GDM1 (cell line): ENCODE results near the gene PXDN.
"Not testable (repeated sequence)": the region's sequence is repeated elsewhere in the genome, so short reads cannot be mapped to it uniquely, and the experiment has no call there.

ENCODE experiments used
- DNase-seq: peaks from one replicate; lab custom pipeline; 2025; lab: John Stamatoyannopoulos, UW

Gene PXDN

GRCh38 chr2:1741851-1742250 lies 2.5 kb downstream of the PXDN start:
- no peak for DNase-seq

DNA sequence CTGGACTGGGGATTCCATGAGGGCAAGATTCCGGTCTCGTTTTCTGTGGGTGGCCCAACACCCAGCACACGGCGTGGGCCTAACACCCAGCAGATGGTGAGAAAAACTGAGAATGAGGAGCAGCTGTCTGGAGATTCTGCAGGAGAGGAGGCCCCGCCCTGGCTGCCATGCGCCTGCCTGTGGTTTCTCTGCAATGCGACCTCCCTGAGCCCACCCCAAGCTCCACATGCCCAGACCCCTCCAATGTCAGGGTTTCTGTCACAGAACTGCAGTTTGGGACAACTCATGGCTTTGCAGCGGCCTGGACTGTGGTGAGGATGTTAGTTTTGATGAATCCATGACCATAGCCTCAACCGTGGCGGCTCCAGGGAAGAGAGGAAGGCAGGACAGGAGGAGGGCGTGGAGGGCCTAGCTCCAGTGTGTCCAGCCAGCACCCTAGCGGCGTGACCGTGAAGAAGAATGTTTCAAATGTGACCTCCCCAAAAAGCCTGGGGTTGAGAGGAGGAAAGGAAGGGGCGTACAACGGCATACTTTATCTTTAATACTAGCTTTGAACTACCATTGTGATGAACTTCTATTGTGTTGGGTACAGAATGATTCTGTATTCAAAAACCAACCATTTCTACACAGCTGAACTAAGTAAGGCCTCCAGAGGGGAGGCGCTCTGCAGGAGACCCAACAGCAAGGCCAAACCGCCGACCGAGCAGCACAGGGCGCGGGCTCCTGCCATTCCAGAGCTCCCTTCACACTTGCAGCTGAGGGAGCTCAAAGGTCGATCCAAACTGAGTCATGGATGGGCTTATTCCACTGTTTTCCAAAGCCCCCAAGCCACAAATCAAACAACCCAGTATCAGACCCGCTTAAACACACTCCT lies 3.4 kb downstream of the PXDN start:
- DNase-seq, result no peak

- DNase-seq, result no peak
Measured at GRCh38 chr2:1739961-1740715, 4.2 kb downstream of the PXDN start.

GRCh38 chr2:1739322-1739957 lies 4.9 kb downstream of the PXDN start:
- DNase-seq, result no peak

GRCh38 chr2:1738646-1739302 lies 5.5 kb downstream of the PXDN start:
- DNase-seq, result no peak

- no peak for DNase-seq
Measured at GRCh38 chr2:1738163-1738562, 6.2 kb downstream of the PXDN start.

- no peak for DNase-seq
Measured at GRCh38 chr2:1736997-1737480, 7.3 kb downstream of the PXDN start.

GRCh38 chr2:1736045-1736444 lies 8.3 kb downstream of the PXDN start:
- no peak for DNase-seq

DNA sequence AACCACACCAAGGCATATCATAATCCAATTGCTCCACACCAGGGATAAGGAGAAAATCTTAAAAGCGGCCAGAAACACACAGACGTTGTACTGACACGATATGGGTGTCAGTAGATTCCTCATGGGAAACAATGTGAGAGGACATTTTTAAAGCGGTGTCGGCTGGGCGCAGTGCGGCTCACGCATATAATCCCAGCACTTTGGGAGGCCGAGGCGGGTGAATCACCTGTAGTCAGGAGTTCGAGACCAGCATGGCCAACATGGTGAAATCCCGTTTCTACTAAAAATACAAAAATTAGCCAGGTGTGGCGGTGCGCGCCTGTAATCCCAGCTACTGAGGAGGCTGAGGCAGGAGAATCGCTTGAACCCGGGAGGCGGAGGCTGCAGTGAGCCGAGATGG lies 11.0 kb downstream of the PXDN start:
- DNase-seq, result not testable (repeated sequence)

DNA sequence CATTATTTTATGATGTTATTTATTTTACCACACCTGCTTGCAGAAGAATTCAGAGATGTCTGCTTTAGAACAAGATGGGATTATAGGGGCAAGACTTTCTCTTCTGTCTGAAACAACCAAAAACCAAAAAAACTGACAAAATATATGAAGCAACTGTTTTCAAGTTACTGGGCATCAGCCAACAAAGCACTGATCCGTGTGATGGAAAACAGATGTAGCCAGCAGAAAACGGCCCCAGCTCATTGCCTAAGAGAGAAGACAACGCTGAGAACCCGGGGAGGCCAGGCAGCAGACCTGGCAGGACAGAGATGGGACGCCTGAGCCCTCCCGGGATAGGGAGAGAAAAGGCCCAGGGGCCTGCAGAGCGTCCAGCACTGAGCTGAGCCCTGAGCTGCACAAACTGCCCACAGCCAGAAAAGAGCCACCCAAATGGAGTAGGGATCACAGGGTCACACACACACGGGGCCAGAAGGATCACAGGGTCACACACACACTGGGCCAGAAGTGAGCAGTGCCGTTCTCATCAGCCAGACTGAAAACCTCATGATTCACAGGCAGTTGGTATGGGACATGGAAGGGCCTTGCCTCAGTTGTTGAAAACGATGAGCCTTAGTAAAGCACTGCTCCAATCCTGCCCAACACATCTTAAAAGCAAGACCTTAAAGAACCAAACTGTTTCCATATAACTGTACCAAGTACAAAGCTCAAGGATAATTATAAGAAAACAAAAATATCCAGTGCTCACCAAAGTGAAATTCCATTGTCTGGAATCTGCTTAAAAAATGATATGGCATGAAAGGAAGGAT lies 12.1 kb downstream of the PXDN start:
- no peak for DNase-seq

- no peak for DNase-seq
Measured at GRCh38 chr2:1731447-1731962, 12.8 kb downstream of the PXDN start.

DNA sequence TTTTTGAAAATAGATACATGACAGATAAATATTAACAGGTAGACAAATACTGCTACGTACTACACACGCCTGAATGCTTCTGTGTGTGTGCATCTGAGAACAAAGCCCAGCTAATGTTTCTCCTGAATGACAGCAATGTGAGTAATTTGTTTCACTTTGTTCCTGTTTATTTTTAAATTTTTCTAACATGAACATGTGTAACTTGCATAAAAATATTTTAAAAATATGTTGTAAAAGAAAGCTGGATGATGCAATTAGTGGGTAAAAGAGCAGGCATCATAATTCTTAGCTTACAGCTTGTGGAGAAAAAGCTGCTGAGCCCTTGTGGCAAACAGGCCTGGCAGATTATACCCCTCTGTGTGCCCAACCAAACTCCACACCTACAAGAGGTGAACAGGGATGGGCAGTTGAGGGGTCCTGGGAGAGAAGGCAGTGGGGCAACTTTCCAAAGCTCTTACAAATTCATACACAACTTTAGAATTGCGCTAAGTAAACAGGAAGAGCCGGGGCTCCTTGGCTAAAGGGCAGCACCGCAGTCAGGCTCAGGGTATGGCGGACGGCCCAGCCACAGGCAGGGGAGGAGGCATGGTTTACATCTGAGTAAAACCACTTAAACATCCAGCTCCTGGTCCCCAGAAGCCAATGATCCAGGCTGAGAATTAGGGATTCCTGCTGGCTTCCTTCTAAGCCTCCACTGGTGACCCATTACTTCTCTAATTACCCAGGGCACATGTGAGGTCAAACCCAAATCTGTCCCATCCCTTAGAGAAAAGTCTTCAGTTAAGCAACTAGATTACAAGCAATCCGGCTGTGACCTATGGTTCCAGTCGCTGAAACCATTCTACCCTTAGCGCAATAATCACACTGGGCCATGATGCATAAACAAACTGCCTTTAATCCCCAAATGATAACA lies 14.0 kb downstream of the PXDN start:
- DNase-seq, result no peak

DNA sequence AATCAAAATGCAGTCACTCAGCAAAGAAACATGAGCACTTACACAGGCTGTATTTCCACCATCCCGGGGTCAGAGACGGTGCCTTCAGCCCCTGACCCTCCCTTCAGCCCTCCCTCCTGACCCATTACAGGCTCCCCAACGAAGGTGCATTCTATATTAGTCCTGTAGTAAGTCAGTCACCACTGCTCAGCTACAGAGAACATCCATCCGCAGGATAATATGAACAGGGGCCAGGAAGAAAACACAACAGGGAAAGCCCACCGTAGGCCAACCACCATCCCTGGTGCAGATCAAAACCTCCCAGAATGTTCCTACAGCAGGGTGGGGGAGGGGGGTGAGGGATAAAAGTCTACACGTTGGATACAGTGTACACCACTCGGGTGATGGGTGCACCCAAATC lies 15.1 kb downstream of the PXDN start:
- no peak for DNase-seq

- DNase-seq, result no peak
Measured at GRCh38 chr2:1728821-1729220, 15.5 kb downstream of the PXDN start.

GRCh38 chr2:1727796-1728474 lies 16.4 kb downstream of the PXDN start:
- no peak for DNase-seq

DNA sequence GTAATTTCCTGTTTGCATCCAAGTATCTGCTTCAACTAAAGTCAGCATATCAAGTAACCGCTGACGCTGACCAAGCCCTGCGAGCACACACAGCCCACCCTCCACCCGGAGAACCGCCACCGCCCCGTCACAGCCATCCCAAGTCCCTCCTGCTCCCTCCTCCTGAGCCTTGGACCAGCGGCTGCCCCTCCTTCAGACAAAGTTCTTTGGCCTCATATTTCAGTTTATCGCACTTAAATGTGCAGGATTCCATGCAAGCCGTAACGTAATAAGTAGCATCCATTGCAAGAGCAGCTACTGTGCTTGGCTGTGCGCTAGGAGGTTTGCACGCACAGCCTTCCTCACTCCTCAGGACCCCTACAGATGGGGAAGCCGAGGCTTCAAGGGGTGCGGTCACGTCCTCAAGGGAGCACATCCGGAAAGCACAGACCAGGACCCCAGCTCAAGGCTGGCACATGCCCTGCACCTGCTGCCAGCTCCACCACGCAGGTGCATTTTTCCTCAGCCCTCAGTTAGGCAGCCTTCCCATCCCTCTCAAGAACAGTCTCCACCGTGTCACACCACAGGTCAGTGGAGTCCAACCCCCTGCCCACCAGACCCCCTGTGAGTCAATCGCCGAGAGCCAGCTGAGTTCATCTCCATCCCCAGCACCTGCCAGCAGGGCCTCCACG lies 17.1 kb downstream of the PXDN start:
- no peak for DNase-seq

DNA sequence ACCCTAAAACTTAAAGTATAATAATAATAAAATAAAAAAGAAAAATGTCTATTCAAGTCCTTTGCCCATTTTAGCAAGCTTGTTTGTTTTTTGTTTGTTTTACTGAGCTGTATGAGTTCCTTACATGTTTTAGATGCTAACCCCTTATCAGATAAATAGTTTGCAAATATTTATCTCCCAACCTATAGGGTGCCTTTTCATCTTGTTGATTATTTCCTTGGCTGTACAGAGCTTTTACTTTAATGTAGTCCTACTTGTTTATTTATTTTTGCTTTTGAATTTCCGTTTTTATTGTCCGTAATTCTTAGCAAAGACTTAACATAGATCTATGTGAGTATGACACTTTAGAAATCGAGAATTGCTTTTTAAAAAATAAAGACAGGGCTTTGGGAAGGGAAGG lies 17.8 kb downstream of the PXDN start:
- DNase-seq, result no peak

GRCh38 chr2:1724351-1724750 lies 20.0 kb downstream of the PXDN start:
- not testable (repeated sequence) for DNase-seq
